Lower leg skin (tissue), 4 donors: Measurements from ENCODE around the gene DNAH1. TPM values are rescaled to one million over a fixed set of nuclear protein-coding genes. Genes with fewer than 3 reads are reported as not detected.
A peak's percentile ranks its signal among the peaks of the same experiment; 100 is the strongest.

Source experiments
- DNase-seq, 2 donors: peaks; one replicate each; pipeline ENCODE4 v3.0.0-alpha.2; 2019; ENCODE audit warnings: low spot score in 2 of 2
- H3K4me3 ChIP-seq: fragments of 200-600 bp; sonication (generic); 2 replicates; pipeline ENCODE4 v1.5.1; 2017; ENCODE audit warnings: mild to moderate bottlenecking, low read depth; ENCODE audit not compliant: poor library complexity, severe bottlenecking
- CTCF ChIP-seq, 3 donors: fragments of 450-650 bp; IDR thresholded peaks; one replicate each; pipeline ENCODE4 v1.5.1; 2016; ENCODE audit warnings: antibody characterized with exemption in 3 of 3, mild to moderate bottlenecking in 3 of 3, moderate library complexity in 2 of 3
- POLR2A ChIP-seq, 2 donors: fragments of 450-650 bp; IDR thresholded peaks; one replicate each; pipeline ENCODE4 v1.6.1; 2016 to 2017; ENCODE audit warnings: antibody characterized with exemption in 2 of 2, mild to moderate bottlenecking in 1 of 2, moderate library complexity in 1 of 2
- WGBS, 2 donors: methylation state at CpG; one replicate each; pipeline ENCODE4 v1.1.5; 2018; 5-methylcytosine and 5-hydroxymethylcytosine counted together
- intact Hi-C: fragments of 100-400 bp; cut with DNase I; formaldehyde crosslinking; loops from one replicate; pipeline ENCODE4 v1.15.0; 2023; ENCODE audit warnings: low total_unique reads
- total RNA-seq, 4 donors: library from RNA; depleted of rRNA; stranded (reverse); fragments of >200 nt; gene quantifications; one replicate each; pipeline ENCODE4 v1.1.0, GENCODE V29; 2016

Gene DNAH1
- total RNA-seq, 4 donors from 2014 or later = 2.0 to 5.9 (median 5.0) TPM

- intact Hi-C loops = no loop called here
- TF ChIP-seq POLR2A (IDR thresholded peaks at IDR 0.05) (no peak), CTCF (IDR thresholded peaks at IDR 0.05) (no peak)
- WGBS, 2 donors = 63% methylated on average over 3 of the region's 3 CpGs
- no peak overlapping the region for H3K4me3 ChIP-seq
- DNase-seq = no peak
These were observed 99.7 kb downstream of the DNAH1 start for GRCh38 chr3:52415800-52416199.

GRCh38 chr3:52420388-52420787 is 104.3 kb downstream of the DNAH1 start:
- DNase-seq = no peak
- 71 to 86% methylated on average over 2 of the region's 2 CpGs for WGBS, 2 donors
- intact Hi-C loops = no loop called here
- TF ChIP-seq CTCF (IDR thresholded peaks at IDR 0.05) (no peak), POLR2A (IDR thresholded peaks at IDR 0.05) (no peak)
- H3K4me3 ChIP-seq = no peak overlapping the region

GRCh38 chr3:52422669-52423068 is 106.5 kb downstream of the DNAH1 start:
- WGBS, 2 donors = 90 to 92% methylated on average over 3 of the region's 3 CpGs
- TF ChIP-seq POLR2A (IDR thresholded peaks at IDR 0.05) (no peak), CTCF (IDR thresholded peaks at IDR 0.05) (no peak)
- peak in 1 of 2 donors; percentile 23 for DNase-seq

GRCh38 chr3:52423173-52423572 is 107.1 kb downstream of the DNAH1 start:
- TF ChIP-seq POLR2A (IDR thresholded peaks at IDR 0.05) = no peak
- TF ChIP-seq CTCF (IDR thresholded peaks at IDR 0.05) = no peak
- H3K4me3 ChIP-seq = no peak overlapping the region
- 59 to 66% methylated on average over 5 of the region's 5 CpGs for WGBS, 2 donors
- peak in 1 of 2 donors; percentile 39 for DNase-seq
- intact Hi-C loops = no loop called here

More at GRCh38 chr3:52422669-52423068, 106.5 kb downstream of the DNAH1 start:
- no peak overlapping the region for H3K4me3 ChIP-seq
- intact Hi-C loops = no loop called here

- whole genome bisulfite sequencing, 2 donors = 12% methylated on average over 7 of the region's 7 CpGs
- TF ChIP-seq CTCF (IDR thresholded peaks at IDR 0.05) = peak in 1 of 3 donors; percentile 76
- no peak for TF ChIP-seq POLR2A (IDR thresholded peaks at IDR 0.05)
- intact Hi-C loops = no loop called here
- H3K4me3 ChIP-seq = no peak overlapping the region
- peak; percentile 67 to 87 for DNase-seq
These were observed 112.3 kb downstream of the DNAH1 start for GRCh38 chr3:52428151-52429005.
